Midbrain (tissue), 1 donor: ENCODE measurements around the gene PLSCR4.
"Not testable (repeated sequence)": the region's sequence is repeated elsewhere in the genome, so short reads cannot be mapped to it uniquely, and the experiment has no call there.

Experiments used
- DNase-seq: peaks from one replicate; lab custom pipeline; 2025; lab: John Stamatoyannopoulos, UW

PLSCR4 gene

GRCh38 chr3:146247911-146248310 is 3.0 kb downstream of the PLSCR4 start:
- no peak for DNase-seq

- no peak for DNase-seq
Measured at GRCh38 chr3:146246526-146246925, 4.4 kb downstream of the PLSCR4 start.

- no peak for DNase-seq
Measured at GRCh38 chr3:146243559-146243958, 7.3 kb downstream of the PLSCR4 start.

GRCh38 chr3:146241523-146242240 is 9.2 kb downstream of the PLSCR4 start:
- DNase-seq = no peak

- DNase-seq = no peak
Measured at GRCh38 chr3:146233487-146233886, 17.4 kb downstream of the PLSCR4 start.

- DNase-seq = peak; percentile 42
Measured at GRCh38 chr3:146227486-146227885, 23.4 kb downstream of the PLSCR4 start.

GRCh38 chr3:146226881-146227280 is 24.0 kb downstream of the PLSCR4 start:
- DNase-seq = peak; percentile 10

- DNase-seq = not testable (repeated sequence)
Measured at GRCh38 chr3:146225458-146225857, 25.4 kb downstream of the PLSCR4 start.

- DNase-seq = no peak
Measured at GRCh38 chr3:146223401-146224373, 27.2 kb downstream of the PLSCR4 start.

GRCh38 chr3:146222204-146223046 is 28.5 kb downstream of the PLSCR4 start:
- no peak for DNase-seq

GRCh38 chr3:146221276-146221675 is 29.6 kb downstream of the PLSCR4 start:
- no peak for DNase-seq

- DNase-seq = peak; percentile 39
Measured at GRCh38 chr3:146218880-146219866, 31.7 kb downstream of the PLSCR4 start.

GRCh38 chr3:146217324-146217723 is 33.6 kb downstream of the PLSCR4 start:
- DNase-seq = no peak

- no peak for DNase-seq
Measured at GRCh38 chr3:146214493-146214892, 36.4 kb downstream of the PLSCR4 start.

- DNase-seq = no peak
Measured at GRCh38 chr3:146209371-146209770, 41.5 kb downstream of the PLSCR4 start.

GRCh38 chr3:146203776-146204175 is 47.1 kb downstream of the PLSCR4 start:
- no peak for DNase-seq

GRCh38 chr3:146200461-146201220 is 50.3 kb downstream of the PLSCR4 start:
- DNase-seq = no peak

- no peak for DNase-seq
Measured at GRCh38 chr3:146199762-146200161, 51.1 kb downstream of the PLSCR4 start.

- DNase-seq = no peak
Measured at GRCh38 chr3:146196789-146197188, 54.1 kb downstream of the PLSCR4 start.

GRCh38 chr3:146195605-146196004 is 55.3 kb downstream of the PLSCR4 start:
- no peak for DNase-seq
